HG03135 (cell line): Measurements from ENCODE around the gene CELF2.

Source experiments
- ATAC-seq: cut with Tn5 transposase; IDR thresholded peaks from one replicate; pipeline ENCODE4 v1.9.1; 2021; ENCODE audit warnings: mild to moderate bottlenecking, moderate library complexity; ENCODE audit not compliant: unreplicated experiment

The CELF2 gene

DNA sequence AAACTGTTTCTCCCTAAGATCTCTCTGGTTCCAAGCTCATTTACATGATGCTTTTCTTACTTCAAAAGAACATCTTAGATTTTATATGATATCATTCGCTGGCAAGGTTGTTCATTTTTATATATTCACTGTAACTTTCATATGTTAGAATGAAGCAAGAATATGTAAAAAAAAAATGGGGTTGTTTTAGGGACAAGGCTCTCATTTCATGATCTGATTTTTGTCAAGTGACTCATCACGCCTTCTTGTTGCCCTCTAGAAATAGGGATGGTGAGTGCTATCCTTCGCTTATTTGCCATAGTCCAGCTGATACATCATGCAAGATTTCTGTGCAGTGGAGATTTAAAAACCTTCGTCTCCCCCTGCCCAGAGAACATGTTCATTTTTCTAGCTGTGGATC, 14.0 kb upstream of the CELF2 start:
- ATAC-seq: no peak

DNA sequence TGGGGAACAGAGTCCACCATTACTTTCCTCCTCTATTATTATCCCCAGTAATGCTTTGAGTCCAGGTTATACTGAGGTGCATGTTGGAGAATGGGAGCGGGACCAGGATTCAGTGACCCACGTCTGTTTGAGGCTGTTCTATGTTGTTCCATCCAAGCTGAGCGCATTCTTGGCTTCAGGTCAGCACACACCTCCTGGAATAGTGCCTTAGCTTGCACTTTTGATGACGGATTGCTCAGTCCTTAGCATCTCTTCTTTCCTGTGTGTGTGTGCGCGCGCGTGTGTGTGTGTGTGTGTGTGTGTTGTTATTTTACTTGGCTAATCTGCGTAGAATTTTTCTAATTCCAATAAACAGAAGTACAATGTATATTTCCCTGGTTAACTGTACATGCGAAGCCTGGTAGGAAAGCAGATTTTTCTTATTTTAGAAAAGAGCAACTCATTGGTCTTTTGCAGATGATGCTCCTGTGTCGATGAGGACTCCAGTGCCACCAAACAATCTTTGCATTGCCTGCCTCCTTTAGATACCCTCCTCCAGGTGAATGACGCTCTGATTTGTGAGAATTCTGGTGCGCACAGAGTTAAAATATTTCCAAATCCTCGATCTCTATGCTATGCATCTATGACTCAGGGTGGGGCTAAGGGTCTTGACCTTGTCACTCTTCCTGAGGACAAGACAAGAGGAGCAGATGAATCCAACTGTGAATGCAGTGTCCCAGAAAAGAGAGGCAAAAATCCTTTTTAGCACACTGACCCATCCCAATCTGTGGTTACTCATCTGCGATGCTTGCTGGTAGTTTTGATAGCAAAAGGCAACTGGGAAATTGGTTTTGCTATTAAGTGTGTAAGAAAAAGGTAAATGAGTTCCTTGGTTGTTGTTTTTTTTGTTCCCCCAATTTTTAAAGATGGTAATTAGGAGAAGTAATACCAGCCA, 13.3 kb upstream of the CELF2 start:
- no peak for ATAC-seq

DNA sequence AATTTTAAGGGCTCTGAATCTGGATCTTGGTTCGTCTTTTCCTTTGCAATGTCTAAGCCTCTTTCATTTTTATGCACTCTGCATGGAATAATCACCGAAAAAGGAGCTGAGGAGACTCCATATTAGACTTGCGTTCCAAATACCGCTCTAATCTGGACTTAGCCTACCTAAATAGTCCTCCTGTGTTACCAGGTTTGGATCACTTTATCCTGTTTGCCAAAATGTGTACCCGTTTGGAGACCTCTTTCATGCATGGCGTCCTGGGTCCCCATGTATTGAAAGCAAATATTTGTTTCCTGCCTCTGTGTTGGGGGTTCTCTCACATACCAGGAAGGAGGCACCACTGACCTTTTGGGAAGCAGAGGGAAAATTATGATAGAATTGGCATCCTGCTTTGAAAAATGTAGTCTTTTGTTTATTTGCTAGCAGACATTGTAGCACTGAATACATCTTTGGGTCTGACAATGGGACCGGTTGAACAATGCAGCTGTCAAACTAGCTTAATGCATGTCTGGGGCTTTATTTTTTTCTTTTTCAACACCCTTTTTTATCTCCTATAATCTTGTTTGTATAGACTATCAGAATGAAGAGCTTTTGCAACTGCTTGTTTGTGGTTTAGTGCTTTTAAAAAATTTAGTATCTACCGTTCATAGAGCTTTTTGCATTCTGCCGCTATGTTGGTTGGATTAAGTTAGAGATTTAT, 11.8 kb upstream of the CELF2 start:
- ATAC-seq: no peak

DNA sequence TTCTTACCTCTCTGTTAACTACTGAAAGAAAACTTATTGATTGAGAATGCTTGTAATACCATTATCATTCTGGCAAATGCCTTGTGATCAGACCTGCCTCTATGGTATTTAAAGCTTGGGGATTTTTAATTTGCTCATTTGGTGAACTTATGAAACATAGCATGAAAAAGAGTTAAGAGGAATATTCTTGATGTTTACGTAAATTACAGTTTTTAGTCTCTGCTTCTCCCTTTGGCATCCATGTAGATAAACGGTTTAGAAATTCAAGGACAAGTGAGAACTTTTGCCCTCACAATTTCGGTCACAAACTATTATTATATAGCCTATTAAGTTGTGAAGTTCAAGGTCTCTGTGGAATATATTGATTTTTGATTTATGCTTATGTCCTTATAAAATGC, 11.2 kb upstream of the CELF2 start:
- ATAC-seq: no peak

DNA sequence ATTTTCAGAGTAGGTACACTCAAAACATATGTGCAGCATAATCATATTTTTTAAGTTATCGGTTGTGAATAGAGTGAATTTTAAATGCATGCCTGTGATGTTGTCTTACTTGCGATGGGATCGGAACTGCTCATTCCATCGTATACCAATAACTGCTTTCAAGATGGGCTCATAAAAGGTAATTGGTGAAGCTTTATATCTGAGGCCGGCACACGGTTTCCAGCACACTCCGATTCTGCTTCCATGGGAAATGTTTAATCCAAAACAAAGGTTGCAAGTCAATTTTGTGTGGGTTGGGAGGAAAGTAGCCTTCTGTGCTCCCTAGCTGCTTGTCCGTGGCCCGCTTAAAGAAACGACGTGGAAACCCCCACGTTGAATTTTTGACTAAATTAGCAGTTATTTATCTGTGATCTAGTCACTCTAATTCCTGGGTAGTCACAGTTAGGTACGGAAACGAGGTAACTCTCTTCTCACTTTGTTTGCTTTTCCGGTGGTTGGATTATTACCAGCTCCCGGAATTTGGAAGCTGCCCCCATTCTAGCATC, 10.1 kb upstream of the CELF2 start:
- ATAC-seq: no peak

DNA sequence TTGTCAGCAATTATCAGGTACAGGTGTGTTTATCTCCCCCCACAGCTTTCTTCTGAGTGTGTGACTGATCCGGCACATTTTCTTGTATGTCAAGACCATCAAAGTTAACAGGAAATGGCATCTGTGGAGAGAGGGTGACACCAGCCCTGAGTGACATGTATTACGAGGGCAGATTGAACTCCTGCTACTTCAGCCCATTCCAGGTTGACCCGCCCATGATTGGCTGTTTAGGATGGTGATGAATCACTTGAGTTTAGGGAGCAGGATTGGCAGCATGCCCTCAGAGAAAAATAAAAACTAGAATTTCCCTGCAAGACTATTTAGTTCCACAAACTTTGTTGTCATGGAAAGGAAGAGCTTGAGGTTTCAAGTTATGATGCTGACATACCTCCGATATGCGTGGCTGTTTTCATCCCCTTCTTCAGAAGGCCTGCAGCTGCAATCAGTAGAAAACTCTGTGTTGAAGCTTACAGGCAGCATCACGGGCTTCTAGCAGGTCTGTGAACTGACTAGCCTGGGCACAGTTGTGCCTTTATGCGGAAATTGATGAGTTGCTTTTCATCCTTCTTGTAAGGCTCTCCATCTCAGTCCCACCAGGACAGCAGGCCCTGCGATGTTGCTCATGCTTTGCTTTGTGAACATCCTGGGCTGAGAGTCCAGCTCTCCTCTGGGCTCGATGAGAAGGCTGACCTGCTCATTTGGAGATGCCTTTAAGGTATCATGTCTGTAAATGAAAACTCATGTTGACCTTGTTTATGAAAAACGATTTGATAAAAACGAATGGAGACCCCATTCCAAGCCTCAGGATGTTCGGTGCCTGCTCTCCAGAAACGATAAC, 8.0 kb upstream of the CELF2 start:
- ATAC-seq: no peak

DNA sequence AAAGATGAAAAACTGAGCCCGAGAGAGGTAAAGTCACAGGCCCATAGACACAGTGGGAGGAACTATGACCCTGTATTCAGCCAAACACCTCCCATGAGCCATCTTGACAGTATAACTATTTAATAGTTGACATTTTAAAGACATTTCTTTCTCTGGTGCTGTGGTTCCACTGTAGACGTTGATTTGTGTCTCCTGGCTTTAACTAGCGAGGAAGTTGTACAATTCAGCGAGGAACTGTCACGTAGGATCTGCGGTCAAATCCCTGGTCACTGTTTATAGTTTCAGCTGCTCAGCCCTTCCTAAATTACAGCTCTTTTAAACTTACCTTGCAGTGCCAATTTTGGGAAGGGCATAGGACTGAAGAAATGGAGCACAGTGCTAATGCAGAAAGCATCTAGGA, 7.1 kb upstream of the CELF2 start:
- no peak for ATAC-seq

DNA sequence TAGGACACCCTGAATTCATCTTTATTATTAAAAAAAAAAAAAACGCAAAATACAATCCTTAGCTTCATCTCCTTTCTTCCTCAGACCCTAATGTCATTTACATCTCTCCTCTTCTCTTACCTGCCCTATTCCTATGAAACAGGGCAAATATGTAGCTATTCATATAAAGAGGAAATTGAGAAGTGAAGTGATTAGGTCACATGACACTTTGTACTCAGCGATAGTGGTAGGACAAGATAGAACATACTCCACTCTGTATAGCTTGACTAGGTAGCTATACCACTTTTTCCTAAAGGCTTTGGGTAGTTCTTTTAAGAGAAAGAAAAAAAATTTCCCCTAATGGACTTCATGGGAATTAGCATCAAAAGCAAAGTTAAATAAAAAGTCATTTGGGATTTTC, 6.2 kb upstream of the CELF2 start:
- ATAC-seq: no peak

DNA sequence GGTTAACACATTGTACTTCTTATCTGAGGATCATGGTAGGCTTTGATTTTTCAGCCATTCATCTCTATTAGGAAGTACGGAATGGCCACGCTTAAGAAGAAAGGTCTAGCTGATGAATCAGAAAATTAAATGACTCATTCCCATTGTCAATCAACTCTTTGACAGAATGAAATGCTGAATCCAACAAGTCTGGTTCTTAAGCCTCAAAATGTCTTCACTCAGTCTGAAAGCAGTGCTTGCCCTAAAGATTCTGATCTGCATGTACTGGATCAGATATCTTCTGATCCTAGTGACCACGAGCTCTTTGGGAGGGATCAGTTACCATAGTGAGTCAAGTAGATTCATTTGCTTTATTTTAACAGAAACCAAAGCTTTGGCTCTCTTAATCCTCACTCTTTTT, 5.7 kb upstream of the CELF2 start:
- no peak for ATAC-seq

DNA sequence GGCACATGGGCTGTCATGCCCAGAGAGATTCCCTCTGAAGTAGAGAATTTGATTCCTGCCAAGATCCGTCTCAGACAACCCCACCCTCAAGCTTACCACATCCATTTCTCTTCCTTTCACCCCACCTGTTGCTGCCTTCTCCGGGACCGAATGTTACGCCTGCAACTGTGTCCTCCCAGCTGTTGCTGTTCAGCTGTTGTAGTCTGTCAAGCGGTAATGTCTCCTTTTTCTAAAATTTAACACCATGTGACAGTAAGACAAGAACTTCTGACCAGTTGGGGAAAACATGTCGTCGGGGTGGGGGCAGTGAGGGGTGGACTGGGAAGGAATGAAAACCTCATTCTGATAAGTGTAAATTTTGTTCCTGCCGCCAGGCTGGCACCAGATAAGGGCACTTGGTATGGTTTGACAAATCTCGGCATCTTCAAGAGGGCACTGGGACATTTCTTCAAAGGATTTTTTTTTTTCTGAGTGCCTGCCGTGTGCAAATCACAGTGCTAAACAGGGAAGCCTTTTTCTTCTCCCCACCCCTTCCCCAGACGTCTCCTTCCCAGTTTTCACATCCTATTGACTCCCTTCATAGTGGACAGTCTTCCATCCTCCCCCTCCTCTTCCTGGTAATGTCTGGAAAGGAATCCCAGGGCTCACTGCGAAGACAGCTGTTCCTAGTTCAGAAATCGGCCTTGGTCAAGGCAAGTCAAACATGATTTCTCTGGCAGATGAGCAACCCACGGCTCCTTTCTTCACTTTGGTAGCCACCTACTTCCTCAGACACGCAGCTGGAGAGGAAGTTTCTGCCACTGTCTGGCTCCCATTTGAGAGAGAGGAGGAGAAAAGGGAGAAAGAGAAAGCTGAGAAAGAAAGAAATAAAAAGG, 5.0 kb upstream of the CELF2 start:
- no peak for ATAC-seq

DNA sequence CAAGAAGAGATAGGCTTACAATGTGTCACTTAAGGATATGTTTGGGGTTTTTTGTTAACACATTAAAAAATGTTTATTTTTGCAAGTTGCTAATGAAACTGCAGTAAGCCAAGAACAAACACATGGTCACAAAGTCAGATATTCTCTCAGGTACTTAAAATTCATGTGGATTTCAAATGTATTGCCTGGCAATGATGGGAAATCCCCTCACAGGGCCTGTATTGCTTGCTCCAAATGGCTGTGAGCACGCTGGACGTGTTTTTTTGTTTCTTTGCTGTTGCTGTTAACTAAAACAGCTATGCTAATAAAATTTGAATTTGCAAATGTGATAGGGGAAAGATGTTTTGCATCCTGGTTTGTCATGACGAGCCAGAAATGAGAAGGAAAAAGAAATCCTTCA, 3.8 kb upstream of the CELF2 start:
- ATAC-seq: no peak

DNA sequence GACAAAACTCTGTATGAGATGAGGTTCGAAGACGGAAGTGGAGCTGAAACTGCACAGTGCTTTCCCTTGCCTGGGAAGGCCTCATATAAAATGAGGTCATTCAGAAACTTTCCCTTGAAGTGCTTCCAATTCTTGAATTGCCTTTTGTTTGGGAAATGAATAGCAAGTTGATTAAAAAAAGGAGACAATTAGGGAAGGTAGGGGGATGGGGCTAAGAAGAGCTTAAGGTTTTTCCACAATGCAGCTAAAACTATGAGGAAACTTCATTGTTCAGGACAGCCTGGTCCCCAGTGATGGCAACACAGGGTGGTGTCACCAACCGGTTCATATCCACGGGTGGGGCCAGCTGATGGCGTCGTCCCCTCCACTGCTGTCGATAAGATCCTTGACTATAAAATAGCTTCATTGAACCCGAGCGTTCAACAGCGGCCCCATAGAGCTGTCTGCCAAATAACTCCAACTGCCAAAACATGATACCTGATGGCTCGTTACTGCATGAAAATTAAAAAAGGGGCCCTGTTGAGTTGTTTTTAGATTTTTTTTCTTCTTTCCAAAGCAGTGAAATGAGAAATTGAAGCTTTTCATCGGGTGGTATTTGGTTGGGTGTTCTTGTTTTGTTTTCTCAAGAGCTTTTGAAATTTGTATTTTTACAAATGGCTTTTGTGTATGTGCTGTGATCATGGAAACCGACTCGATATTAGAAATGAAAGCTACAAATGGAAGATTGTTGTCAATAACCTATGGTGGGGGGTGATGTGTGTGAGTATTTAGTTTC, 2.8 kb upstream of the CELF2 start:
- no peak for ATAC-seq

DNA sequence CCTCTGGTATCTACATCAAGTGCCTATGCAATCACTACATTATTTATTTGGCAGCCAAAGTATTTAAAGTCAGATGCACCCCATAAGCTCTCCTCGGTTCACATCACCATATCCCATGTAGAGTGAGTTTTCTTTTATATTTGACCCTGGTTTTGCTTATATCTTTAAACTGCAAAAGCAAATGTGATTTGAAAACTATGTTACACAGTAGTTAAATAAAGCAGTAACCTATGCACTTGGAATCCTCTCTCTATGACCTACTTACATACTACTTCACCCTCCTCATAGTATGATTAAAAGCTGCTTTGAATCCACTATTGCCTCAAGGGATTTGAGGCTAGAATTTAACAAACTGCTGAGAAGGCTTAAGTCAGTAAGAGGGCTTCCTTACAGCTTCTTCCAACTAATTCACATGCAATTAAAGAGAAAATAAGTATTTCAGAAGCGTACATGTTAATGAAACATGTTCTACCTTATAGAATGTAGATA, 2.2 kb upstream of the CELF2 start:
- ATAC-seq: no peak

DNA sequence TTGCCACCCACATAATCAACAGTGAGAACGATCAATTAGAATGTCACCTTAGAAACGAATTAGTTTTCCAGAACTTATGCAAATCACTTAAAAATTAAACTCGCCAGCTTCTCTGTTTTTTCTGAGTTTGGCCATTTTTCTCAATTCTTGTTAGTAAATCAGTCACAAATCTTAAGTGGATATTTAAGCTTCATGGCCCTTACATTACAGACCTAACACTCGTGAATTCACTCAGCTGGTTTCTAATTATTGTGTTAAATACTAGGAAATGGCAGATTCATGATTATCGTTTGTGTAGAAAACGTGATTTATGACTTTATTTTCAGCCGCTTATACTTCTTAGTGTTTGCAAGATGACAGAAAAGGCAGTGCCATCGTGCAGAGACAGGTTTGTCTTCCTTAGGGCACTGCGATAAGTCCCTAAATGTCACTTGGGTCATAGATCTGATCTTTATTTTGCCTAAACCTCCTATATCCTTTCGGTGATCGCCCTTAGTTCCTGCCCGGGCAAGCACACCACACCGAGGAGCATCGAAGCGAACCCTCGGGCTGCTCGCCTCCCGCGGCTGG, 587 bp upstream of the CELF2 start:
- peak; percentile 37 for ATAC-seq

DNA sequence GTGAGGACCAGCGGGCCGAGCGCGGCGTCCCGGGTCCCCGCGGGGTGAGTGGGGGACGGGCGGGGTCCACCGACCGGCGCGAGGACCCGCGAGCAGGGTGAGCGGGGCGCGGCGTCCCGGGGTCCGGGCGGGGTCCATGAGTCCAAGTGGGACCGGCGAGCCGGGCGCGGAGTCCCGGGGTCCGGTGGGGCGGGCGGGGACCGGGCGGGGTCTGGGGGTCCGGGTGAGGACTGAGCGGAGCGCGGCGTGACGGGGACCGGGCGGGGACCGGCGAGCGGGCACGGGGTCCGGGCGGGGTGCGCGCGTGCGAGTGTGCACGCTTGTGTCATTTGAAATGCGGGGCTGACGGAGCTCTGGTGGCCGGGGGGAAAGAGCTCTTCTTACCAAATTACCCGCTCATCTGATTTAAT, 765 bp downstream of the CELF2 start:
- peak; percentile 3 for ATAC-seq

DNA sequence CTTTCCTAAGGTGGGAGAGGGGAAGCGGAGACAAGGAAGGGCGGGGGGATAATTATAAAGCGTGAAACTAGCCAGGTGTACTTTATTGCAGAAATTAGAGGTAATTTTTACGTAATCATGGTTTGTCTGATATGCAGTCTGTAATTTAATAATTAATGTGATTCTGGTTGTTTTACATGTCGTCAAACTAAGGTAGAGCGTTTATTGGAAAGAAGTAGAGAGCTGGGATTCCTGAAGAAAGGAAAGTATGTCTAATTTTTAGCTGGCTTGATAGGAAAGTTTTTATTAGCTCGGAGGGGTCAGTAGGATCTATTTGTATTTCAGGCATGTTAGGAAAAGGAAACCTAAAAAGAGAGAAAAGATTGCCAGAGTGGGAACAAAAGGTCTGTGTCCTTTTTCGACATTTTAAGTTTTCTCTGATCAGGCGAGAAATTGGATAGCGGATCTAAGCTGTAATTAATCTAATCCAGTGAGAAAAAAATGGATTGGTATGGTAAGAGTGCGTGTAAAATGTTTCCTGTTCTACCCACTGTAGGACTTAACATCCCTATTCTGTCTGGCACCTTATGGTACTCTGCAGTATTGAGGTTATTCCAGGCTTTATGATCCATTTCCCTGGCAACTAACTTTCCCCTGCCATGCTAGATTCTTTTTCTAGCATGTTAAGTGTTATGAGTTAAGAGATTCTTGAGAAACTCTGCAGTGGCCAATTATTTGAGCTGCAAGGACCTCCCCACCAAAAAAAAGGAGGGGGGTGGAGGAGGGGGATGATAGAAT, 1.4 kb downstream of the CELF2 start:
- ATAC-seq: no peak

DNA sequence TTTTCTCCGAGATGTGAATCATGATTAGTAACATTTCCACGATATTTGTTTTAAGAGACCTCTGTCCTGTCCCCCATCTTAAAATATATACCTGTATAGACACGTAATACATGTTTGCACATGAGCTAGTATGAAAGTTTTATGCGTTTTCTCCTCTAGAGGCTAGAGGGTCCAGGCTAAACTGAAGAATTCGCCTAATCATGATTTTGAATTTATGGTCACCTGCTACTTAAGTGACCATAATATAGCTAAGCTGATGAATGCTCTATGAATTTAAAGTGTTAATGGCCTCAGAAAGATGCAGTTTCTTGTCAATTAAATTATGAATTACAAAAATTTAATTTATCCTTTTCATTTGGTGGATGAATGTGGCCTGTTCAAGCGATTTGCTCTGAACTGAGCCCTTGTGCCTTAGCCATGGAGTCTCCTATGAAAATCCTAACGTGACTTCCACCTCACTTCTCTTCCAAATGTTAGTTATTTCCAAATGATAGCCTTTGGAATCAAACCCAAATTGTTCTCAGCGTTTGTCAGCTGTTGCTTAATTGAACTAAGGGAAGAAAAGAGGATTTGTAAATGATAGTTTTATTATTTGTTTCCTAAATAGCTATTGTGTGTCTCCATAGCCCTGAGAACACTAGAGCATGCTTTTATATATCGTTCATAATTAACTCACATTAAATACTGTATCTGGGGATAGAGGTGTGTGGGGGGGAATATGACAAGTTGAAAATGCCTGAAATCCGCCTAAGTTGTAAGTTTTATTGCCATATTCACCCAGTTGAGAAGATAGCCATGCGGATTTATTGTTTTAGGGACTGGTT, 2.3 kb downstream of the CELF2 start:
- ATAC-seq: no peak
